Peyer's patch (tissue), 4 donors: ENCODE results near the gene YEATS2. TPM values are rescaled to one million over a fixed set of nuclear protein-coding genes. Genes with fewer than 3 reads are reported as not detected.

Experiments
- DNase-seq, 3 donors: peaks; one replicate each; pipeline ENCODE4 v3.0.0-alpha.2; 2017 to 2019
- H3K27ac ChIP-seq, 4 donors: fragments of 200-600 bp; sonication (generic); one replicate each; pipeline ENCODE4 v1.5.1; 2016 to 2019
- H3K27me3 ChIP-seq, 2 donors: fragments of 200-600 bp; sonication (generic); one replicate each; pipeline ENCODE4 v1.5.1; 2019
- H3K36me3 ChIP-seq, 3 donors: fragments of 200-600 bp; sonication (generic); one replicate each; pipeline ENCODE4 v1.5.1; 2016 to 2019
- H3K4me1 ChIP-seq, 4 donors: fragments of 200-600 bp; sonication (generic); one replicate each; pipeline ENCODE4 v1.5.1; 2016 to 2019
- H3K4me3 ChIP-seq, 4 donors: fragments of 200-600 bp; sonication (generic); 1 replicate in 3 of 4; 2 replicates in 1 of 4; pipeline ENCODE4 v1.5.1; 2016 to 2019; ENCODE audit warnings: mild to moderate bottlenecking in 1 of 4
- H3K9me3 ChIP-seq, 4 donors: fragments of 200-600 bp; sonication (generic); one replicate each; pipeline ENCODE4 v1.5.1; 2016 to 2019; ENCODE audit warnings: mild to moderate bottlenecking in 1 of 4
- CTCF ChIP-seq, 6 experiments: fragments of 450-650 bp in 4 of 6; fragments of 200-600 bp in 2 of 6; sonication (generic) in 1 of 6; IDR thresholded peaks; one replicate each; pipeline ENCODE4 v1.5.1; 2017 to 2019; ENCODE audit warnings: antibody characterized with exemption in 6 of 6, mild to moderate bottlenecking in 3 of 6, moderate library complexity in 1 of 6
- POLR2A ChIP-seq, 2 donors: fragments of 450-650 bp; IDR thresholded peaks; one replicate each; pipeline ENCODE4 v1.5.1; 2017; ENCODE audit warnings: antibody characterized with exemption in 2 of 2, mild to moderate bottlenecking in 2 of 2, moderate library complexity in 2 of 2
- total RNA-seq, 4 donors: library from RNA; depleted of rRNA; stranded (reverse); fragments of >200 nt; gene quantifications; one replicate each; pipeline ENCODE4 v1.1.0, GENCODE V29; 2016

Gene YEATS2
- total RNA-seq, 4 donors from 2014 or later = 24.3 to 56.9 (median 27.7) TPM

DNA sequence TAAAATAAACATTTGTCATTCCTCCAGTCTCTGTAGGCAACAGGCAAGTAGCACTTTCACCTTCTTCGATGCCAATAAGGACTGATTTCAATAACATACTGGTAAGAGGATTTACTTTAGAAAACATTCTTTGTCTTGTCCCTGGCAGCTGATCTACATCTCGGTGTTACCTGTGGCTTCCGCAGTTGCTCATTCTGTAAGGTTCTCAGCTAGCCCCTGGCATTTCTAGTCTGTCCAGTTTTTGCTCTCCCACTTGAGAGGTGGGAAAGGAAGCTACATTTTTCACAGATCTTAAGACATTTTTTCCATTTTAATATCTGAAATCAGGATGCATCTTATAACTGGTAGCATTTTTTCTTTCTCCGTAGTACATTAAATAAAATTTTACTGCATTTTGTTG is 147.5 kb downstream of the YEATS2 start:
- Histone ChIP-seq H3K9me3 (no peaks in the 10 kb centered on the region), H3K27ac (no peak overlapping the region), H3K4me1 (no peaks in the 10 kb centered on the region), H3K4me3 (no peak overlapping the region), H3K36me3 (peaks cover 0 to 87% (median 0%) of the 10 kb centered on the region in 3 donors), H3K27me3 (no peaks in the 10 kb centered on the region)
- no peak for TF ChIP-seq POLR2A (IDR thresholded peaks at IDR 0.05)
- no peak for TF ChIP-seq CTCF (IDR thresholded peaks at IDR 0.05)
- no peak for DNase-seq

DNA sequence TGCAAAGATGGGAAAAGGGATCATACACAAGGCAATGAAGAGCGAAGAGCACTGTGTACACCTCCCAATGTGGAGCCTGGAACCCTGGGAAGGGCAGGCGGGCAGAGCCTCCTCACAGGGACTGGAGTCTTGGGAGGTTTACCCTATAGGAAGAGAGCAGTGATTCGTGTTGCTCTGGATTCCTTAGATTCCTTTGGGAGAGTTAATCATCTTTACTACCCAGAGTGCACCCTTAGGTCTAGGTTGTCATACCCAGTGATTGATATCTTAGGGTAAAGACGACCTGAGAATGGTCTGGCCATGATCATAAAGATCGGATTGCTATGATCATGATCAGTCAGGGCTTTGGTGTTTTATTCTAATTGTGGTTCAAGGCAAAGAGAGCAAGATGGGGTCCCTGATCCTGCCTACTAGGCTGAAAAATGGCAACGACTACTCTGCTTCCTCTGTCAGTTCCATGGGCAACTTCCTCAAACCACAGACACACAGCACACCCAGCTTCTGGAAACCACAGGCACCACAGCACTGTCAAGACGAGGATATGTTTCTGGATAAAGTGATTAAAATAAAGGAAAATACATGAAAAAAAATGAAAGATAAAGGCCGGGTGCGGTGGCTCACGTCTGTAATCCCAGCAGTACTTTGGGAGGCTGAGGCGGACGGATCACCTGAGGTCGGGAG is 148.2 kb downstream of the YEATS2 start:
- DNase-seq = no peak
- H3K9me3 ChIP-seq = no peaks in the 10 kb centered on the region
- TF ChIP-seq POLR2A (IDR thresholded peaks at IDR 0.05) (no peak), CTCF (IDR thresholded peaks at IDR 0.05) (no peak)
- no peak overlapping the region for H3K27ac ChIP-seq
- H3K36me3 ChIP-seq = peaks cover 0 to 83% (median 0%) of the 10 kb centered on the region in 3 donors
- no peaks in the 10 kb centered on the region for H3K4me1 ChIP-seq
- H3K4me3 ChIP-seq = no peak overlapping the region
- no peaks in the 10 kb centered on the region for H3K27me3 ChIP-seq

DNA sequence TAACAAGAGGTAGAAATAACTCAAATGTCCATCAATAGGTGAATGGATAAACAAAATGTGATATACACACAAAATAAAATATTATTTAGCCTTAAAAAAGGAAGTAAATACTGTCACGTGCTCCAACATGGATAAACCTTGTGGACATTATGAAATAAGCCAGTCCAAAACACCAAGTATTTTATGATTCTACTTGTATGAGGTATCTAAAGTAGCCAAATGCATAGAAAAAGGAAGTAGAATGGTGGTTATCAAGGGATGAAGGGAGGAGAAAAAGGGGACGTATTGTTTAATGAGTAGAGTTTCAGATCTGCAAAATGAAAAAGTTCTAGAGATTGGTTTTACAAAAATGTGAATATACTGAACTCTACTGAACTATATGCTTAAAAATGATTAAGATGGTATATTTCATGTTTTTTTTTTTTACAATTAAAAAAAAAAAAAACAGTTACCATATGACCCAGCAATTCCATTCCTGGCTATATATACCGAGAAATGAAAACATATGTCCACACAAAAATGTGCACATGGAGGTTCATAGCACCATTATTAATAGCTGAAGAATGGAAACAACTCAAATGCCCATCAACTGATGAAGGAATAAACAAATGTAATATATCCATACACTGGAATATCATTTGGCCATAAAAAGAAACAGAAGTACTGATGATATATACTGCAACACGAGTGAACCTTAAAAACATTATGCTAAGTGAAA is 156.9 kb downstream of the YEATS2 start:
- Histone ChIP-seq H3K27ac (no peak overlapping the region), H3K4me3 (no peak overlapping the region), H3K36me3 (peaks cover 0 to 56% (median 0%) of the 10 kb centered on the region in 3 donors), H3K27me3 (no peaks in the 10 kb centered on the region), H3K4me1 (no peaks in the 10 kb centered on the region), H3K9me3 (no peaks in the 10 kb centered on the region)
- TF ChIP-seq CTCF (IDR thresholded peaks at IDR 0.05) (no peak), POLR2A (IDR thresholded peaks at IDR 0.05) (no peak)
- DNase-seq = no peak

- Histone ChIP-seq H3K4me1 (no peaks in the 10 kb centered on the region), H3K36me3 (peaks cover 0 to 64% (median 0%) of the 10 kb centered on the region in 3 donors), H3K9me3 (no peaks in the 10 kb centered on the region), H3K27me3 (no peaks in the 10 kb centered on the region), H3K27ac (no peak overlapping the region), H3K4me3 (no peak overlapping the region)
- TF ChIP-seq CTCF (IDR thresholded peaks at IDR 0.05) = no peak
- TF ChIP-seq POLR2A (IDR thresholded peaks at IDR 0.05) = no peak
- no peak for DNase-seq
These were observed 160.3 kb downstream of the YEATS2 start for GRCh38 chr3:183857863-183858262.

Other genes starting within 250 kb of the YEATS2 start
- 10 to 100 TPM in 1 of 4 donors, 1 to 10 TPM in 3; 1.6 to 53.6 (median 4.9) TPM for gene KLHL6, start 142.1 kb upstream of the YEATS2 start, total RNA-seq
- gene KLHL24, start 62.2 kb upstream of the YEATS2 start, total RNA-seq = 10 to 100 TPM; 57.2 to 85.1 (median 66.7) TPM
- gene MAP6D1, start 127.8 kb downstream of the YEATS2 start, total RNA-seq = 1 to 10 TPM in 3 of 4 donors, not detected in 1; 1.8 to 9.9 (median 2.0) TPM
- 10 to 100 TPM; 22.3 to 69.9 (median 43.9) TPM for gene PARL, start 187.1 kb downstream of the YEATS2 start, total RNA-seq